Nephron progenitor cell (in vitro differentiated cells): ENCODE data around the gene ARHGAP26.

Experiments
- DNase-seq: peaks from one replicate; pipeline ENCODE4 v3.0.0; 2021
- H3K27ac Mint-ChIP-seq: 2 replicates; pipeline ENCODE4 v1.8.0; 2021; ENCODE audit warnings: mild to moderate bottlenecking, moderate library complexity, mixed read lengths
- H3K27me3 Mint-ChIP-seq: 2 replicates; pipeline ENCODE4 v1.8.0; 2021; ENCODE audit warnings: mild to moderate bottlenecking, low read depth, mixed read lengths; ENCODE audit not compliant: poor library complexity
- H3K36me3 Mint-ChIP-seq: 2 replicates; pipeline ENCODE4 v1.8.0; 2021; ENCODE audit warnings: low read depth, mixed read lengths
- H3K4me1 Mint-ChIP-seq: 2 replicates; pipeline ENCODE4 v1.8.0; 2021; ENCODE audit warnings: mixed read lengths
- H3K4me3 Mint-ChIP-seq: 2 replicates; pipeline ENCODE4 v1.8.0; 2021; ENCODE audit warnings: mild to moderate bottlenecking, moderate library complexity, mixed read lengths
- H3K9me3 Mint-ChIP-seq: 2 replicates; pipeline ENCODE4 v1.8.0; 2021; ENCODE audit warnings: mild to moderate bottlenecking, moderate library complexity, mixed read lengths
- TF ChIP-seq, protein P1 (sequence below): fragments of 200-600 bp; sonication (generic); IDR thresholded peaks from 2 replicates; pipeline ENCODE4 v1.5.0; 2021; ENCODE audit warnings: antibody characterized with exemption

Gene ARHGAP26

DNA sequence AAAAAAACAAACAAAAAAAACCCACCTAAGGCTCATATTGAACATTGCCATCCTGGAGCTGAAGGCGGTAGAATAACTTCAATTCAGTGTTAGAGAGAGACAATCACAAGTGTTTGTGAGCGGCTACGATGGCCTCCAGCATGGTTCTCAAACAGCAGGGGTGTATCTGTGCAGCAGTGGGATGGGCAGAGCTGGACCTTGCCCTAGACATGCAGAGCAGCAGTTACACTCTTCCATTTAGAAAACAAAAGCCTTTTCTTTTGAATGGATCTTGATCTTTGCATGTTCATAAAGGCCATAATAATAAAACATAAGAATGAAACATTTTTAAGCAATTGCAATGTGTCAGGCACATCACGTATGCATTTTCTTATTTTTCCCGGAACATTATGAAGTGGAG, 50.3 kb downstream of the ARHGAP26 start:
- no peak for DNase-seq
- no peaks in the 10 kb centered on the region for H3K36me3 Mint-ChIP-seq
- peaks cover 6% of the 10 kb centered on the region for H3K27me3 Mint-ChIP-seq
- H3K9me3 Mint-ChIP-seq = peaks cover 14% of the 10 kb centered on the region
- H3K4me3 Mint-ChIP-seq = no peak overlapping the region
- TF ChIP-seq, protein P1, sequence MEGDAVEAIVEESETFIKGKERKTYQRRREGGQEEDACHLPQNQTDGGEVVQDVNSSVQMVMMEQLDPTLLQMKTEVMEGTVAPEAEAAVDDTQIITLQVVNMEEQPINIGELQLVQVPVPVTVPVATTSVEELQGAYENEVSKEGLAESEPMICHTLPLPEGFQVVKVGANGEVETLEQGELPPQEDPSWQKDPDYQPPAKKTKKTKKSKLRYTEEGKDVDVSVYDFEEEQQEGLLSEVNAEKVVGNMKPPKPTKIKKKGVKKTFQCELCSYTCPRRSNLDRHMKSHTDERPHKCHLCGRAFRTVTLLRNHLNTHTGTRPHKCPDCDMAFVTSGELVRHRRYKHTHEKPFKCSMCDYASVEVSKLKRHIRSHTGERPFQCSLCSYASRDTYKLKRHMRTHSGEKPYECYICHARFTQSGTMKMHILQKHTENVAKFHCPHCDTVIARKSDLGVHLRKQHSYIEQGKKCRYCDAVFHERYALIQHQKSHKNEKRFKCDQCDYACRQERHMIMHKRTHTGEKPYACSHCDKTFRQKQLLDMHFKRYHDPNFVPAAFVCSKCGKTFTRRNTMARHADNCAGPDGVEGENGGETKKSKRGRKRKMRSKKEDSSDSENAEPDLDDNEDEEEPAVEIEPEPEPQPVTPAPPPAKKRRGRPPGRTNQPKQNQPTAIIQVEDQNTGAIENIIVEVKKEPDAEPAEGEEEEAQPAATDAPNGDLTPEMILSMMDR = no peak
- peaks cover 21% of the 10 kb centered on the region for H3K4me1 Mint-ChIP-seq
- H3K27ac Mint-ChIP-seq = no peak overlapping the region

DNA sequence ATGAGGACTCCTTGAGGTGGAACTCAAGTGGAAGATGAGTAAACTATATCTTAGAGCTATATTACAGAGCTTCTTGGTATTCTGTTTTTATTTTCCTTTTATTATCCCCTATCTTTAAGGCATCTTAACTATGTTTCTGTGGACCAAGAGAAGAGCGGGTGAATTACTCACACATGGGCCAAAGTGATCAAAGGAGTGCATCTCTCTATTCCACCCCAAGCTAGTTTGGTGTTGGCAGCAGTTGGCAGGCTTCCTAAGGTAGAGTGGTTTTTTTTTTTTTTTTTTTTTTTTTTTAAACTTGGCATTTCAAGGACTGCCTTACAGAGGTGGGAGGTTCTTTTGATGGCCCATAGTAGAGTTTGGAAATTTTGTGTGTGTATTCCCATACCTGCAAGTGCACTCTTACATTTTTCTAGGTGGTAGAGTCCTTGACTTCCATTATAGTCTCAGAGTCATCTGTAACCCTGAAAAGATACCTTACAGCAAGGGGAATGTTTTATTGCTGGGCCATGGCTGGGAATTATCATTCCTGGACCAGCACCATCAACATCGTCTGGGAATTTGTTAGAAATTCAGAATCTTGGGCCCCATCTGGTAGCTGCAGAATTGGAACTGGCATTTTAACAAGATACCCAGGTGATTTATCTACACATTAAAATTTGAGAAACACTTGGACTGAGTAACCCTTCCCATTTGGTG, 51.0 kb downstream of the ARHGAP26 start:
- TF ChIP-seq, protein P1 = no peak
- peaks cover 28% of the 10 kb centered on the region for H3K4me1 Mint-ChIP-seq
- no peak for DNase-seq
- peaks cover 14% of the 10 kb centered on the region for H3K9me3 Mint-ChIP-seq
- H3K4me3 Mint-ChIP-seq = no peak overlapping the region
- no peak overlapping the region for H3K27ac Mint-ChIP-seq
- H3K36me3 Mint-ChIP-seq = no peaks in the 10 kb centered on the region
- H3K27me3 Mint-ChIP-seq = peaks cover 6% of the 10 kb centered on the region

DNA sequence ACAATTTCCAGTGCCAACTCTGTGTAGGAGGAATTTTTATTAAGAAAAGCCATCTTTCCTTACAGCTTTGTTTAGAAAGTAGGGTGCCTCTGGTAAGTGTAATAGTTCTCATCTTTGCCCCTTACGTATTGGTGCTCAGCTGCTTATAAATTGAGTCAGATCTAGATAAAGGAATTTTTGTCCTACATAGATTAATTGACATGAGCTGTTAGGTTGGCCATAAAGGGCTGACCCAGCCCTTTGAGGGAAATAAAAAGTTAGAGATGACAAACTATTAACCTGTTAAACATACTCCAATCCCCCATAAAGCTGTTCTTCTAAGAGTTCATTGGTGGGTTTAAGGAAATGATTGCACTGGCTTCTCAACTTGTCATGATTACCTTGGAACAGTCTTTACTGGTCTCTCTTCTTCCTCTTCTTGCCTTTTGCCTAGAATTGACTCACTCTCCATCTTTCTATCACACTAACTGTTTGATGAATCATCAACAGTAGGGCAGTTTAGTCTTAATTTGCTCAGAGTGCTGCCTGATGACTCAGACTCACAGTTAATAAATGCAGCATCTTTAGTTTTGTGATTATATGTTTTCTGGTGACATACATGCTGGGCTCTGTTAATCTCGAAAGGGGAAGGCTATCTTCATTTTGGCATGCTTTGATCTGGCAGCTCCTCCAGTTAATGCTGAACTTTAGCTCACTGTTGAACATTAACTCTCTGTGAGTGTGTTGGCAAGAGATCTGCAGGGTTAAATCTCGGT, 51.7 kb downstream of the ARHGAP26 start:
- no peak for DNase-seq
- peaks cover 6% of the 10 kb centered on the region for H3K27me3 Mint-ChIP-seq
- no peak overlapping the region for H3K4me3 Mint-ChIP-seq
- H3K9me3 Mint-ChIP-seq = peaks cover 14% of the 10 kb centered on the region
- peaks cover 28% of the 10 kb centered on the region for H3K4me1 Mint-ChIP-seq
- TF ChIP-seq, protein P1 = no peak
- H3K36me3 Mint-ChIP-seq = no peaks in the 10 kb centered on the region
- no peak overlapping the region for H3K27ac Mint-ChIP-seq

- no peaks in the 10 kb centered on the region for H3K36me3 Mint-ChIP-seq
- H3K9me3 Mint-ChIP-seq = peaks cover 14% of the 10 kb centered on the region
- no peak for DNase-seq
- no peak overlapping the region for H3K4me3 Mint-ChIP-seq
- TF ChIP-seq, protein P1 = no peak
- H3K27ac Mint-ChIP-seq = no peak overlapping the region
- peaks cover 32% of the 10 kb centered on the region for H3K4me1 Mint-ChIP-seq
- peaks cover 6% of the 10 kb centered on the region for H3K27me3 Mint-ChIP-seq
These were observed 52.9 kb downstream of the ARHGAP26 start for GRCh38 chr5:142823126-142823525.

DNA sequence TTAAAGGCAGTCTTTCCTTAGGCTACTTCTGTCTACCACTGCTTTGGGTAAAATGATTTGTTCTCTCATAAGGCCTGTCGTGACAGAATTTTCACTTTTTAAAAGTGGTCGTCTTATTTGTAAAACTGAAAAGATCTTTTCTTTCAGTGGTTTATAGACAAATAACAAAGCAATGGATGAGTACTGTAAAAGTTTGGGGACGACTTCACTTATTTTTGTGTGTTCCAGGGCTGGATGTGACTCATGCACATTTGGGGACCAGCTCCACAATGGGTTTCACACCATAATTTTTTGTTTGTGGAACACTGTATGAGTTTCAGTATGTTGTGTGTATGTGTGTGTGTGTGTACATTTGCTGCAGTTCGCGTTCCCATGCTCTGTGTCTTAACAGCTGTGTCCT, 53.6 kb downstream of the ARHGAP26 start:
- H3K27ac Mint-ChIP-seq = no peak overlapping the region
- peaks cover 30% of the 10 kb centered on the region for H3K4me1 Mint-ChIP-seq

More for the DNA sequence above, 53.6 kb downstream of the ARHGAP26 start:
- Mint-ChIP-seq H3K27me3 (peaks cover 6% of the 10 kb centered on the region), H3K36me3 (no peaks in the 10 kb centered on the region), H3K4me3 (no peak overlapping the region), H3K9me3 (peaks cover 14% of the 10 kb centered on the region)
- TF ChIP-seq, protein P1 = no peak
- DNase-seq = no peak
